Fibroblast of mammary gland (primary cell): ENCODE measurements around the gene MFSD1.

Experiments
- DNase-seq: peaks from one replicate; pipeline ENCODE4 v3.0.0-alpha.2; 2010; ENCODE audit warnings: low read depth
- H3K4me3 ChIP-seq: 2 replicates; pipeline ENCODE4 v1.5.1; 2011; ENCODE audit warnings: low read depth, mild to moderate bottlenecking, low read length, moderate library complexity; ENCODE audit not compliant: control insufficient read depth
- CTCF ChIP-seq: conservative IDR thresholded peaks from 2 replicates; pipeline ENCODE4 v1.5.1; 2011; ENCODE audit warnings: low read depth, low read length, inconsistent platforms; ENCODE audit not compliant: control insufficient read depth, insufficient read depth

The MFSD1 gene

DNA sequence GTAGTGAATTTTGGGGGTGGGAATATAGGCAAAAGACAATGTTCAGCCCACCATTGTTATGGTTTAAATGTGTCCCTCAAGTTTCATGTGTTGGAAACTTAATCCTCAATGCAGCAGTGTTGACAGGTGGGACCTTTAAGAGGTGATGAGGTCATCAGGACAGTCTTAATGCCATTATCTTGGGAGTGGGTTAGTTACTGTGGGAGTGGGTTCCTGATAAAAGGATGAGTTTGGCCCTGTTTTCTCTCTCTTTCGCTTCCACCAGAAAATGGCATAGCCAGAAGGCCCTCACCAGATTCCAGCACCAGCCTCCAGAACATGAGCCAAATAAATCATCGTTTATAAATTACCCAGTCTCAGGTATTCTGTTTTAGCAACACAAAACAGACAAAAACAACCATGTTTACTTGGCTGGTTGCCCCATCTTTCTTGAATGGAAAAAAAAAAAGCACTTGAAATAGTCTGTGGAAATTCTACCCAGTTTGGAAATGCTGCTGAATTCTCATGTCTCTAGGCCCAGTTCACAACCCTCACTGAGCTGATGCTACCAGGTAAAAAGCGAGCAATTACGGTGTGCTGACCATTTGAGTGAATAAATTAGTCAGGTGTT lies 31.0 kb upstream of the MFSD1 start:
- no peak for TF ChIP-seq CTCF
- no peak for DNase-seq
- H3K4me3 ChIP-seq: no peak overlapping the region

GRCh38 chr3:158771577-158771976 lies 30.3 kb upstream of the MFSD1 start:
- no peak for DNase-seq
- TF ChIP-seq CTCF: no peak
- no peak overlapping the region for H3K4me3 ChIP-seq

GRCh38 chr3:158771982-158772381 lies 29.9 kb upstream of the MFSD1 start:
- DNase-seq: no peak
- TF ChIP-seq CTCF: no peak
- H3K4me3 ChIP-seq: no peak overlapping the region

- no peak overlapping the region for H3K4me3 ChIP-seq
- DNase-seq: no peak
- TF ChIP-seq CTCF: no peak
Observed at GRCh38 chr3:158773166-158773565, 28.7 kb upstream of the MFSD1 start.

DNA sequence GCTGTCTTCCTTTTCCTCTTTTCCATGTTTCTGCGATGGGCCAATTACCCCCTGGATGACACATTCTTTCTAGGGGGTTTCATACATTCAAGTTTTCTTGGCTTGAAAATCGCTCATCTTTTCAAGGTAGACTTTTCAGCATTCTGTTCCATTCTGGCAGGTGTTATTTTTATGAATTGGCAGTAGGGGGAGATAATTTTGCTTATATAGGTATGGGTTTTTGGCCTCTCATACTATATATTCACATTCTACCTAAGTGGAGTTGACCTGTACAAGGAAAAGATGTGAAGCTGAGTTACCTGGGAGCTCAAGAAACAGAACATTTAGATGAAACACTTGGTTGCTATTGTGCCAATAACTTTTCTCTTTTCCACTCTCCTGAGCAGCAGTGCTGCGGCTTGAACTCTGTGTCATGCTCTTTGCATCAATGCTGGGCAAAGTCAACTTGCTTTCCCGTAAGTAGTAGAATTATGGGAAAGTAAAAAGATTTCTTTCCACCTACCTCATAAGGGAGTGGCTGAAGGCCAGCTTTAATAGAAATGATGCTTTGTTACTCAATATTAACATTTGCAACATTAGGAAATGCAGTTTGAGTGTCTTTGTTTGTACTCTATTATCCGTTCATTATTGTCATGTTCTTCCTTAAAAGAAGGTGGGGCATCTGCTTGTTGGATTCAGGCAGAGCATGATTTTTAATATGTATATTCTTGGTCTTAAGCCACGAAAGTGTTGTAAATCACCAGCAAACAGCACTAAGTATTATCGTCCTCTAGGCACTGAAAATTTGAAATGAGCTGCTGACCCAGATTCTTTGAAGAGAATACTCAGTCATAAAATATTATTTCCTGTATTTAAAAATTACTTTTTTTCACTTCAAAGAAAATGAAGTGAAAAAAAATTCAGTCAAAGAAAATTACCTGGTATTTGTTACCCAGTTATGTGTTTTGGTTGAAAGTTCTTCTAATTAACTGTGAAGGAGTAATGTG lies 27.7 kb upstream of the MFSD1 start:
- DNase-seq: peak; percentile 89
- no peak for TF ChIP-seq CTCF
- no peak overlapping the region for H3K4me3 ChIP-seq

DNA sequence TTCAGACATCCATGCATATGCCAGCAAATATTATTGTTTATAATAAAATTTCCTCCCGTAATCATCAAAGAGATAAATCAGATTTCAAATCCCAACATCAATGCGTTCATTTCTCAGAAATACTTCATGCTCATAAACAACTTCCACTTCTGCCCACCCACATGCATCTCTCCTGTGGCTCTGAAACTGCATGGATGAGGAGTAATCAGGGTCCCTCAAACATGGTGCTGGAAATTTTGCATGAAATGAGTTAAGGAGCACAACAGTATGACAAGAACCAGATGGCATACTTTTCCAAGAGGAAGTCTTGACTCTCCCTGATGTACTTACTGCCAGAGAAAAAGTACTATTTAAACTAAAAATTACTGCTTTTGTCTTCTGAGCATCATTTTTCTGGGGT lies 26.9 kb upstream of the MFSD1 start:
- no peak for TF ChIP-seq CTCF
- no peak overlapping the region for H3K4me3 ChIP-seq
- peak; percentile 24 for DNase-seq
